Panc1 (cell line): Measurements from ENCODE around the gene PIK3IP1. TPM values are rescaled to one million over a fixed set of nuclear protein-coding genes. Genes with fewer than 3 reads are reported as not detected.

Experiments used
- ATAC-seq: fragments of 200-7000 bp; cut with Tn5 transposase; 2 replicates; pipeline ENCODE4 v1.9.1; 2020; ENCODE audit warnings: mild to moderate bottlenecking, moderate library complexity
- BruUV-seq: library from RNA; stranded (reverse); fragments of 400-500 nt; replicated peaks from 2 replicates; lab custom pipeline; 2021; lab: Mats Ljungman, UMichigan
- CTCF ChIA-PET: fragments of 300-600 bp; sonication (Branson Sonifier 250); formaldehyde crosslinking; loops from one replicate; lab custom pipeline; 2022; ENCODE audit warnings: antibody characterized with exemption; lab: Charles Lee
- POLR2A ChIA-PET: fragments of 300-600 bp; sonication (Branson Sonifier 250); formaldehyde crosslinking; loops from one replicate; lab custom pipeline; 2022; ENCODE audit warnings: antibody characterized with exemption; lab: Charles Lee
- DNase-seq: peaks from one replicate; pipeline ENCODE4 v3.0.0-alpha.2; 2010; ENCODE audit warnings: low read depth, low spot score
- H3K27ac ChIP-seq: 2 replicates; pipeline ENCODE4 v1.5.1; 2011; ENCODE audit warnings: mild to moderate bottlenecking, low read length, inconsistent platforms
- H3K27me3 ChIP-seq: fragments of 200-500 bp; sonication (Bioruptor generic); 2 replicates; pipeline ENCODE4 v1.6.0; 2014; ENCODE audit warnings: low read length, inconsistent platforms; ENCODE audit not compliant: control insufficient read depth, insufficient read depth
- H3K36me3 ChIP-seq: fragments of 200-500 bp; sonication (Bioruptor generic); 2 replicates; pipeline ENCODE4 v1.5.1; 2014; ENCODE audit warnings: inconsistent platforms, mild to moderate bottlenecking, low read length, moderate library complexity; ENCODE audit not compliant: control insufficient read depth, insufficient read depth
- H3K4me1 ChIP-seq: 2 replicates; pipeline ENCODE4 v1.5.1; 2011; ENCODE audit warnings: inconsistent platforms, mild to moderate bottlenecking, low read length, moderate library complexity; ENCODE audit not compliant: control insufficient read depth, insufficient read depth
- H3K4me3 ChIP-seq, 2 experiments: 2 replicates each; pipeline ENCODE4 v1.5.1; 2011 to 2012; ENCODE audit warnings: low read depth in 2 of 2, low read length in 2 of 2, mild to moderate bottlenecking in 2 of 2, inconsistent platforms in 1 of 2, moderate library complexity in 1 of 2
- H3K9me3 ChIP-seq: fragments of 200-500 bp; sonication (Bioruptor generic); 2 replicates; pipeline ENCODE4 v1.5.1; 2014; ENCODE audit warnings: low read depth, mild to moderate bottlenecking, inconsistent platforms, low read length, moderate library complexity; ENCODE audit not compliant: control insufficient read depth, insufficient read depth
- CTCF ChIP-seq: fragments of 450-650 bp; IDR thresholded peaks from 2 replicates; pipeline ENCODE4 v1.5.1; 2017; ENCODE audit warnings: mild to moderate bottlenecking
- POLR2AphosphoS5 ChIP-seq: IDR thresholded peaks from 2 replicates; pipeline ENCODE4 v1.6.1; 2012; ENCODE audit warnings: mild to moderate bottlenecking, low read depth, low read length, moderate library complexity
- REST ChIP-seq, 2 experiments: IDR thresholded peaks; 2 replicates each; pipeline ENCODE4 v1.6.1; 2011 to 2012; ENCODE audit warnings: low read depth in 2 of 2, control low read depth in 1 of 2, low read length in 1 of 2, mild to moderate bottlenecking in 1 of 2, moderate library complexity in 1 of 2; ENCODE audit not compliant: insufficient read depth in 1 of 2
- SIN3A ChIP-seq: IDR thresholded peaks from 2 replicates; pipeline ENCODE4 v1.6.1; 2012; ENCODE audit warnings: low read depth, mild to moderate bottlenecking, low read length, moderate library complexity, borderline replicate concordance; ENCODE audit not compliant: insufficient read depth
- TCF7L2 ChIP-seq: IDR thresholded peaks from 2 replicates; pipeline ENCODE4 v1.6.1; 2011; ENCODE audit warnings: mild to moderate bottlenecking, low read depth, low read length, inconsistent platforms
- in situ Hi-C: cut with HindIII; loops from 2 replicates; pipeline ENCODE4 v1.10.0; 2016; ENCODE audit warnings: low sequenced_read_pairs, low pct_unique_long_range_greater_than_20kb
- intact Hi-C: fragments of 100-400 bp; cut with micrococcal nuclease; formaldehyde crosslinking; loops from one replicate; pipeline ENCODE4 v1.10.0; 2022; ENCODE audit not compliant: unreplicated experiment
- total RNA-seq: library from RNA; stranded (reverse); gene quantifications from one replicate; pipeline ENCODE4 v1.2.1, GENCODE V29; 2021; ENCODE audit not compliant: unreplicated experiment

Gene PIK3IP1
- total RNA-seq, 1 experiment from 2014 or later, result 3.6 TPM

- no peaks in the 10 kb centered on the region for H3K36me3 ChIP-seq
These were observed 49.2 kb upstream of the PIK3IP1 start for GRCh38 chr22:31341386-31342088.

GRCh38 chr22:31340765-31341247 is 48.5 kb upstream of the PIK3IP1 start:
- Histone ChIP-seq H3K4me1 (peaks cover 13% of the 10 kb centered on the region), H3K27me3 (no peaks in the 10 kb centered on the region), H3K27ac (no peak overlapping the region), H3K36me3 (no peaks in the 10 kb centered on the region), H3K4me3 (no peak overlapping the region), H3K9me3 (no peaks in the 10 kb centered on the region)
- POLR2A ChIA-PET, result no interaction called here
- in situ Hi-C loops (no loop called here), intact Hi-C loops (no loop called here)
- ATAC-seq (no peak), DNase-seq (no peak)
- TF ChIP-seq POLR2AphosphoS5 (no peak), SIN3A (no peak), REST (IDR thresholded peaks at IDR 0.05; ENCODE audit: insufficient read depth in 1 of 2, low read depth in 2 of 2, low read length in 1 of 2) (no peak), CTCF (no peak), TCF7L2 (no peak)
- CTCF ChIA-PET, result no interaction called here
- BruUV-seq, result no TSS peak

More at GRCh38 chr22:31341386-31342088, 49.2 kb upstream of the PIK3IP1 start:
- ATAC-seq, result no peak
- no peaks in the 10 kb centered on the region for H3K9me3 ChIP-seq
- intact Hi-C loops (no loop called here), in situ Hi-C loops (no loop called here)
- H3K27ac ChIP-seq, result no peak overlapping the region
- ChIA-PET CTCF (no interaction called here), POLR2A (no interaction called here)
- BruUV-seq, result no TSS peak
- TF ChIP-seq CTCF, result no peak
- no peak for TF ChIP-seq POLR2AphosphoS5
- TF ChIP-seq REST (IDR thresholded peaks at IDR 0.05; ENCODE audit: insufficient read depth in 1 of 2, low read depth in 2 of 2, low read length in 1 of 2), result no peak
- TF ChIP-seq SIN3A, result no peak
- no peak for TF ChIP-seq TCF7L2
- peaks cover 13% of the 10 kb centered on the region for H3K4me1 ChIP-seq
- DNase-seq, result no peak
- no peak overlapping the region for H3K4me3 ChIP-seq
- H3K27me3 ChIP-seq, result no peaks in the 10 kb centered on the region
